ENCODE results near the gene OTULINL.

DNA sequence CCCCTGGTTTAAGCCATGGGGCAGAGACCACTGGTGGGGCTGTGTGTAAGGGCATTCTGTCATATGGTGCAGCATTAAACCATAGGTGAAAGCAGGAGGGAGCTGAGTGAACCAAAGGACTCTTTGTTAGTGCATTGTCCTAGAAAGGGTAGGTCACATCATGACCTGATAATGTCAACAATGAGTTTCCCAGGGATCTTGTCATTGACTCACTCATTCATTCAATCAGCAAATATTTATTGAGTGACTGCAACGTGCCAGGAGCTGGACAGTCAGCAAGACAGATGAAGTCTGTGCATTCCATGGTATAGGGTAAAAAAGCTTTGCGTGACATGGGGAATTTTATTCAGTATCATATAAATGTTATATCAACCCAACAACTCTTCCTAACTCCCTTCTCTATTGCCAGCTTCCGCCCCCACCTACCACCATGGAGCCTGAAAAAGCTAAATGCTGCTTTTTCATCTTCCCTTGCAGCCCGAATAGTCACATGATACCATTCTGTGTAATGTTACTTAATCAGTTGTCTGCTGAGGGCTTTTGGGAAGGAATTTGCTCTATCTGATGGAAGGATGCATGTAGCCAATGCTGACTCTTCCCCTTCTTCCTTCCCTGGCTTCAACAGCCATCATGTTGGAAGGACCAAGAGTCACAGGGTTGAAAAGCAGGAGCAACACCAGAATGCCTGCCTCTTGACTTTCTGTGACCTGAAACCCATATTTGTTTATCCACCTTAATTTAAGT, 11.5 kb upstream of the OTULINL start:
- TF ChIP-seq RAD21 (IDR thresholded peaks at IDR 0.05) (no peak), JUND (IDR thresholded peaks at IDR 0.05) (no peak), YY1 (IDR thresholded peaks at IDR 0.05) (no peak), TAF1 (conservative IDR thresholded peaks at IDR 0.05) (no peak), SP1 (IDR thresholded peaks at IDR 0.05) (no peak), HNF4G (IDR thresholded peaks at IDR 0.05) (no peak)
- TF ChIP-seq, protein P1, sequence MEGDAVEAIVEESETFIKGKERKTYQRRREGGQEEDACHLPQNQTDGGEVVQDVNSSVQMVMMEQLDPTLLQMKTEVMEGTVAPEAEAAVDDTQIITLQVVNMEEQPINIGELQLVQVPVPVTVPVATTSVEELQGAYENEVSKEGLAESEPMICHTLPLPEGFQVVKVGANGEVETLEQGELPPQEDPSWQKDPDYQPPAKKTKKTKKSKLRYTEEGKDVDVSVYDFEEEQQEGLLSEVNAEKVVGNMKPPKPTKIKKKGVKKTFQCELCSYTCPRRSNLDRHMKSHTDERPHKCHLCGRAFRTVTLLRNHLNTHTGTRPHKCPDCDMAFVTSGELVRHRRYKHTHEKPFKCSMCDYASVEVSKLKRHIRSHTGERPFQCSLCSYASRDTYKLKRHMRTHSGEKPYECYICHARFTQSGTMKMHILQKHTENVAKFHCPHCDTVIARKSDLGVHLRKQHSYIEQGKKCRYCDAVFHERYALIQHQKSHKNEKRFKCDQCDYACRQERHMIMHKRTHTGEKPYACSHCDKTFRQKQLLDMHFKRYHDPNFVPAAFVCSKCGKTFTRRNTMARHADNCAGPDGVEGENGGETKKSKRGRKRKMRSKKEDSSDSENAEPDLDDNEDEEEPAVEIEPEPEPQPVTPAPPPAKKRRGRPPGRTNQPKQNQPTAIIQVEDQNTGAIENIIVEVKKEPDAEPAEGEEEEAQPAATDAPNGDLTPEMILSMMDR (IDR thresholded peaks at IDR 0.05; ENCODE audit: low read depth, low read length, missing input control), result no peak
- TF ChIP-seq, protein P2, sequence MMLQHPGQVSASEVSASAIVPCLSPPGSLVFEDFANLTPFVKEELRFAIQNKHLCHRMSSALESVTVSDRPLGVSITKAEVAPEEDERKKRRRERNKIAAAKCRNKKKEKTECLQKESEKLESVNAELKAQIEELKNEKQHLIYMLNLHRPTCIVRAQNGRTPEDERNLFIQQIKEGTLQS (IDR thresholded peaks at IDR 0.05), result no peak
- TF ChIP-seq, protein P3, sequence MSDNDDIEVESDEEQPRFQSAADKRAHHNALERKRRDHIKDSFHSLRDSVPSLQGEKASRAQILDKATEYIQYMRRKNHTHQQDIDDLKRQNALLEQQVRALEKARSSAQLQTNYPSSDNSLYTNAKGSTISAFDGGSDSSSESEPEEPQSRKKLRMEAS (IDR thresholded peaks at IDR 0.05), result no peak

Measured in liver (tissue), 3 donors.